Neural progenitor cell (in vitro differentiated cells): ENCODE results near the gene SPRY1. TPM values are rescaled to one million over a fixed set of nuclear protein-coding genes. Genes with fewer than 3 reads are reported as not detected.
A peak's percentile ranks its signal among the peaks of the same experiment; 100 is the strongest.

Source experiments
- DNase-seq: peaks from one replicate; pipeline ENCODE4 v3.0.0-alpha.2; 2016; ENCODE audit warnings: low spot score
- H2AFZ ChIP-seq: fragments of 200-600 bp; sonication (generic); replicated peaks from 2 replicates; pipeline ENCODE4 v1.6.1; 2016; ENCODE audit warnings: antibody characterized with exemption
- H3F3A ChIP-seq: fragments of 200-600 bp; sonication (generic); 2 replicates; pipeline ENCODE4 v1.6.1; 2016; ENCODE audit warnings: antibody characterized with exemption, low read depth
- H3K27ac ChIP-seq: fragments of 200-600 bp; sonication (generic); 2 replicates; pipeline ENCODE4 v1.5.1; 2016; ENCODE audit warnings: mild to moderate bottlenecking
- H3K27me3 ChIP-seq: fragments of 200-600 bp; sonication (generic); 2 replicates; pipeline ENCODE4 v1.6.1; 2016; ENCODE audit warnings: mild to moderate bottlenecking, moderate library complexity
- H3K36me3 ChIP-seq: fragments of 200-600 bp; sonication (generic); 2 replicates; pipeline ENCODE4 v1.5.1; 2016
- H3K4me1 ChIP-seq: fragments of 200-600 bp; sonication (generic); 2 replicates; pipeline ENCODE4 v1.6.1; 2016; ENCODE audit warnings: mixed run types
- H3K4me2 ChIP-seq: fragments of 200-600 bp; sonication (generic); 2 replicates; pipeline ENCODE4 v1.6.1; 2016
- H3K4me3 ChIP-seq: fragments of 200-600 bp; sonication (generic); 2 replicates; pipeline ENCODE4 v1.5.1; 2016
- H3K79me2 ChIP-seq: fragments of 200-600 bp; sonication (generic); 2 replicates; pipeline ENCODE4 v1.6.1; 2016; ENCODE audit warnings: low read depth
- H3K9ac ChIP-seq: fragments of 200-600 bp; sonication (generic); 2 replicates; pipeline ENCODE4 v1.6.1; 2016
- H3K9me3 ChIP-seq: fragments of 200-600 bp; sonication (generic); 2 replicates; pipeline ENCODE4 v1.5.1; 2016; ENCODE audit warnings: low read depth
- H4K20me1 ChIP-seq: fragments of 200-600 bp; sonication (generic); 2 replicates; pipeline ENCODE4 v1.6.1; 2016; ENCODE audit warnings: low read depth
- H3K27ac Mint-ChIP-seq: 3 replicates; pipeline ENCODE4 v1.8.0; 2021; ENCODE audit warnings: mixed read lengths
- H3K27me3 Mint-ChIP-seq: 2 replicates; pipeline ENCODE4 v1.8.0; 2022; ENCODE audit warnings: low read depth, mild to moderate bottlenecking, inconsistent platforms, moderate library complexity, mixed read lengths; ENCODE audit not compliant: insufficient read depth
- H3K36me3 Mint-ChIP-seq: 3 replicates; pipeline ENCODE4 v1.8.0; 2021; ENCODE audit warnings: mixed read lengths
- H3K4me1 Mint-ChIP-seq: 3 replicates; pipeline ENCODE4 v1.8.0; 2021; ENCODE audit warnings: mixed read lengths
- H3K4me3 Mint-ChIP-seq: 3 replicates; pipeline ENCODE4 v1.8.0; 2021; ENCODE audit warnings: mild to moderate bottlenecking, moderate library complexity, mixed read lengths
- H3K9me3 Mint-ChIP-seq: 3 replicates; pipeline ENCODE4 v1.8.0; 2020; ENCODE audit warnings: mixed read lengths
- CTCF ChIP-seq: fragments of 200-600 bp; sonication (generic); IDR thresholded peaks from 2 replicates; pipeline ENCODE4 v1.5.1; 2017; ENCODE audit warnings: antibody characterized with exemption, mild to moderate bottlenecking
- EZH2 ChIP-seq: fragments of 200-600 bp; sonication (generic); IDR thresholded peaks from 2 replicates; pipeline ENCODE4 v1.6.1; 2017; ENCODE audit warnings: antibody characterized with exemption, mild to moderate bottlenecking, moderate library complexity
- EZH2phosphoT487 ChIP-seq: fragments of 200-600 bp; sonication (generic); IDR thresholded peaks from 2 replicates; pipeline ENCODE4 v1.6.1; 2017; ENCODE audit warnings: antibody characterized with exemption
- total RNA-seq: library from RNA; depleted of rRNA; stranded (reverse); fragments of >200 nt; gene quantifications from 2 replicates; pipeline ENCODE4 v1.2.3, GENCODE V29; 2015; ENCODE audit warnings: low replicate concordance

SPRY1 gene
- total RNA-seq, 1 donor from 2014 or later, result 35.9 TPM

- no peak for TF ChIP-seq EZH2phosphoT487
- no peak for TF ChIP-seq EZH2
- no peak for TF ChIP-seq CTCF
- Histone ChIP-seq H2AFZ (no peak overlapping the region), H3K9me3 (no peaks in the 10 kb centered on the region), H3K27me3 (no peaks in the 10 kb centered on the region), H3K9ac (no peak overlapping the region), H4K20me1 (no peaks in the 10 kb centered on the region), H3K79me2 (no peaks in the 10 kb centered on the region), H3K36me3 (no peaks in the 10 kb centered on the region), H3K4me1 (peaks cover 31% of the 10 kb centered on the region), H3K4me2 (peak overlapping the region; percentile 78), H3K4me3 (peak overlapping the region; percentile 37), H3F3A (peaks cover 29% of the 10 kb centered on the region), H3K27ac (peak overlapping the region; percentile 84)
- Mint-ChIP-seq H3K27ac (peak overlapping the region; percentile 44), H3K36me3 (peaks cover 5% of the 10 kb centered on the region), H3K9me3 (peaks cover 18% of the 10 kb centered on the region), H3K4me1 (peaks cover 37% of the 10 kb centered on the region), H3K27me3 (peaks cover 10% of the 10 kb centered on the region), H3K4me3 (peak overlapping the region; percentile 65)
- DNase-seq, result peak; percentile 57
Observed at GRCh38 chr4:123443401-123444289, 47.0 kb downstream of the SPRY1 start.

GRCh38 chr4:123444290-123444731 is 47.7 kb downstream of the SPRY1 start:
- Histone ChIP-seq H3F3A (peaks cover 29% of the 10 kb centered on the region), H3K27ac (peak overlapping the region; percentile 84), H3K9me3 (no peaks in the 10 kb centered on the region), H2AFZ (no peak overlapping the region), H4K20me1 (no peaks in the 10 kb centered on the region), H3K9ac (no peak overlapping the region), H3K27me3 (no peaks in the 10 kb centered on the region), H3K4me2 (peak overlapping the region; percentile 78), H3K79me2 (no peaks in the 10 kb centered on the region), H3K36me3 (no peaks in the 10 kb centered on the region), H3K4me3 (peak overlapping the region; percentile 37), H3K4me1 (peaks cover 31% of the 10 kb centered on the region)
- TF ChIP-seq CTCF (no peak), EZH2 (no peak), EZH2phosphoT487 (peak; percentile 66)
- peaks cover 8% of the 10 kb centered on the region for H3K36me3 Mint-ChIP-seq
- H3K9me3 Mint-ChIP-seq, result peaks cover 20% of the 10 kb centered on the region
- DNase-seq, result peak; percentile 91
- peak overlapping the region; percentile 13 for H3K27ac Mint-ChIP-seq
- H3K4me3 Mint-ChIP-seq, result peak overlapping the region; percentile 65
- peaks cover 40% of the 10 kb centered on the region for H3K4me1 Mint-ChIP-seq
- H3K27me3 Mint-ChIP-seq, result peaks cover 10% of the 10 kb centered on the region

- Histone ChIP-seq H3K27me3 (no peaks in the 10 kb centered on the region), H3K4me1 (peaks cover 31% of the 10 kb centered on the region), H3K36me3 (no peaks in the 10 kb centered on the region), H3K4me3 (no peak overlapping the region), H3F3A (peaks cover 29% of the 10 kb centered on the region), H3K27ac (no peak overlapping the region), H2AFZ (no peak overlapping the region), H3K9me3 (no peaks in the 10 kb centered on the region), H4K20me1 (no peaks in the 10 kb centered on the region), H3K4me2 (no peak overlapping the region), H3K79me2 (no peaks in the 10 kb centered on the region), H3K9ac (no peak overlapping the region)
- no peak for TF ChIP-seq EZH2
- H3K4me3 Mint-ChIP-seq, result no peak overlapping the region
- peaks cover 9% of the 10 kb centered on the region for H3K36me3 Mint-ChIP-seq
- H3K9me3 Mint-ChIP-seq, result peaks cover 14% of the 10 kb centered on the region
- H3K27ac Mint-ChIP-seq, result no peak overlapping the region
- peaks cover 46% of the 10 kb centered on the region for H3K4me1 Mint-ChIP-seq
- H3K27me3 Mint-ChIP-seq, result peaks cover 10% of the 10 kb centered on the region
- no peak for DNase-seq
Observed at GRCh38 chr4:123446865-123447474, 50.4 kb downstream of the SPRY1 start.
